Measurements from ENCODE around the gene RSL24D1.
"Not testable (repeated sequence)": the region's sequence is repeated elsewhere in the genome, so short reads cannot be mapped to it uniquely, and the experiment has no call there.

RSL24D1 gene

GRCh38 chr15:55204464-55204863 is 7.7 kb upstream of the RSL24D1 start:
- DNase-seq, result no peak

DNA sequence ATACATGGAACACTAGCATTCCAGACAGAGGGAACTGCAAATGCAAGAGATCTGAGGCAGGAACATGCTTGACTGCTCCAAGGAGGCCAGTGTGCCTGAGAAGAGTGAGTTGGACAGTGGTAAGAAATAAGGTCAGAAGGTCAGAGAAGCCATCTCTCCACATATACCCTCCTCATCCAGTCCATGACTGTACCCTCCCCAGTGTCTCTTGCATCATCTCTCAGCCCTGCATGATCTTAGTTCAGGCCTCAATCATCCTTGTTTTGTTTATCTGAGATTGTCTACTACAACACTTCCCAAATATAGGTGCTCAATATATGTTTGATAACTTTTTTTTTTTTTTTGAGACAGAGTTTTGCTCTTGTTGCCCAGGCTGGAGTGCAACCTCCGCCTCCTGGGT is 5.5 kb upstream of the RSL24D1 start:
- DNase-seq, result no peak

- DNase-seq, result no peak
These were observed 2.0 kb upstream of the RSL24D1 start for GRCh38 chr15:55198706-55199105.

DNA sequence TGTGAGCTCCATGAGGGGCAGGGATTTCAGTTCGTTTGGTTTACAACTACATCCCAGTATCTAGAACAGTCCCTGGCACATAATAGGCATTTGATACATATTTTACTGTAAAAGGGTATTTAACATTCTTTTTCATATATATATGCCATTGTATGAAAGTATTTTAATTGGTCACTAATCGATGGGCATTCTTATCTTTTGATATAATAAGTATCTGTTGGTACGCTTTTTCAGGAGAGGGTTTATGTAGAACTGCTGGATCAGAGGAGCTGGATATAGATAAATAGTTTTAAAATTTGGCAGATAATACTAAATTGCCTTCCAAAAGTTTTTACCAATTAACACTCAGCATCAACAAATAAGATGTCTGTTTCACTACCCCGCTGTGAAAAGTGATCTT is 978 bp upstream of the RSL24D1 start:
- DNase-seq, result no peak

DNA sequence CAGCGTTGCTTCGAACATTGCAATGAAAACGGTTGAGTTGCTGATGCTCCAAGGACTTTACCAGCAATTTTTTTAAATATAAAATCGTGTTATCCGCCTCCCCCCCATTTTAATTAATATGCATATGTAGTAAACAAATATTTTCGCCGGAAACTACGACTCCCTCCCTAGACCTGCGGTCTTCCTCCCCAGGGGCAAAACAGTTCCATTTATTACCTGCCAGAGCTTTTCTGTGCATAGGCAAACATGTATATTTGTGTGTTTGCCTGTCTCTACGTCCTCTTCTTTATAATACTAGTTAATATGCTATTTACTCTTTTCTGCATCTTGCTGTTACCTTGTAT is 593 bp upstream of the RSL24D1 start:
- peak in 1 of 2 experiments; percentile 42 for DNase-seq

DNA sequence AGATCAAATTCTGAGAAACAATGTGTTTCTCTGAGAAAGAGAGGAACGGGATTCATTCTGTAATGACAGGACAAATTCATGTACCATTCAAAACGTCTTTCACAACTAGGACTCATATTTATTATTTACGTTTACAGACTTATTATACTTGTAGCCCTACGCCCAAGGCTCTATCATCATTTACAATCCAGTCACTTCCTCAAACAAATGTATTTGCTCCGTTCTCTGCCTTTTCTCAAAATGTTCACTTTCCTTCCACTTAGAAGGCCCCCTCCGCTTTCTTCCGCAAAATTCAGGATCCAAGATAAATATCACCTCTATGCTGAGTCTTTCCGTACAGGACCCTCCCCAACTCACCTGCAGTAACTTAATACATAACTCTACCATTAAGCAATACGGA is 745 bp downstream of the RSL24D1 start:
- peak; percentile 42 to 49 for DNase-seq

- peak; percentile 29 to 50 for DNase-seq
These were observed 2.5 kb downstream of the RSL24D1 start for GRCh38 chr15:55194256-55194655.

DNA sequence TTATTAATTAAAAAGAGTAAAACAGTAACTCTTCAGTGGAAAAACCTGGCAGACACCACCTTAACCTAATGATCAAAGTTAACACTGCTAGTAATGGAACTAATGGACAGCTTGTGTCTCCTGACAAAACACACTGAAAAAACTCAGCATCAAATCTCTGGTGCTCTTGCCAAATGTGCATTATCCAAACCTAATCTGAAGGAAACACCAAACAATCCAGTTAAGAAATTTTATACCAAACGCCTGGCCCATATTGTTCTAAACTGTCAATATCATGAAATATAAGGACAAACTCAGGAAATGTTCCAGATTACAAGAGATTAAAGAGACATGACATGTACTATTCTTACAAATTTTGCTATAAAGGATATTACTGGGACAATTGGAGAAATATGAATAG is 10.4 kb downstream of the RSL24D1 start:
- DNase-seq, result no peak

DNA sequence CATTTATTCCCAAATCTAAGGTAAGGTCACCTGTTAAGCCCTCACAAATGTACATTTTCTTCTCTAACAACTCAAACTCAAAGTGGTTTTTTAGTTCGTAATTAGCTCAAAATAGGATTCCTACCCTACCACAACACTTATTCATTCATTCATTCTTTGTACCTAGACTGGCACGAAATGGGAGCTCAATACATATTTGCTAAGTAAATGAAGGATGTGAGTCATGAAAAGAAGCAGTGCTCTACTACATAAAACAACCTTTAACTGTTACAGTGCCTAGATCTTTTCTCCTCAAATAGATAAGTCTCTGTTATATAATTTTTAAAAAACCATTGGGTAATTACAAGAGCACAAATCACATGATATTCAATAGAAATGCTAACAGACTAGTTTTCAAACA is 13.1 kb downstream of the RSL24D1 start:
- DNase-seq, result no peak

DNA sequence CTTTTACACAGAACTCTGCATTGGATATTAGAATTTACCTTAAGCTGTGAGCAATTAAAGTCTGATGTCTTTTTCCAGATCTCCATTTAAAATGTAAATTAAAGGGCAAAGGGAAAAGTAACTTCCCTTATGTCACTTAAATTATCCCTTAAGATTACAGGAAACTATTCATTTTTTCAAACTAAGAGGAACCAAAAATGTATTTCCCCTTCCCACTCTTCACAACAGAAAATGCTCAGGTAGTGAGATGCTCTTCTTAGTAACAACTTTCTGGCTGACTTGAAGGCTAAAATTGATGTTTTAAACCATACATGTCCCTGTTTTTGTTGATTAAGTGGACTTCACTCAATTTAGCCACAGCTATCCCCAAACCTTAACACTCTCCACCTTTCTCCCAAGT is 17.6 kb downstream of the RSL24D1 start:
- DNase-seq, result peak in 1 of 2 experiments; percentile 17

- DNase-seq, result no peak
These were observed 26.4 kb downstream of the RSL24D1 start for GRCh38 chr15:55170361-55170760.

DNA sequence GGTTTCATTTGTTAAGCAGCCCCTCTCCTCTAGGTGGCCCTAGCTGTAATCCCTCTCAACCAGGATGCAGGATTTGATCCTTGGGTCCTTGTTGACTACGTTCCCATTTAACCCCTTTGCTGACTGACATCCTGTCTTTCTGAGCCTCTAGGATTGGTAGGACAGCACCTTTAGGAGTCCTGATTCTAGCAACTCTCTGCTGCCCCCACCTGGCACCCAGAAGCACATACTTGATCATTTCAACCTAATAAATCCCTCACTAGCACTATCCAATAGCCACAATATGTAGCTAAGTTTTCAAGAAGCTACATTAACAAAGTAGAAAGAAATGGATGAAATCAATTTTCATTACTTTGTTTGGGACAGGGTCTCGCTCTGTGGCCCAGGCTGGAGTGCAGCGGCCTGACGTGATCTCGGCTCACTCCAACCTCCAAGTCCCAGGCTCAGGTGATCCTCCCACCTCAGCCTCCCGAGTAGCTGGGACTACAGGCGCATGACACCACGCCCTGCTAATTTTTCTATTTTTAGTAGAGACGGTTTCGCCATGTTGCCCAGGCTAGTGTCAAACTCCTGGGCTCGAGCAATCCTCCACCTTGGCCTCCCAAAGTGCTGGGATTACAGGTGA is 28.3 kb downstream of the RSL24D1 start:
- peak; percentile 78 to 85 for DNase-seq

DNA sequence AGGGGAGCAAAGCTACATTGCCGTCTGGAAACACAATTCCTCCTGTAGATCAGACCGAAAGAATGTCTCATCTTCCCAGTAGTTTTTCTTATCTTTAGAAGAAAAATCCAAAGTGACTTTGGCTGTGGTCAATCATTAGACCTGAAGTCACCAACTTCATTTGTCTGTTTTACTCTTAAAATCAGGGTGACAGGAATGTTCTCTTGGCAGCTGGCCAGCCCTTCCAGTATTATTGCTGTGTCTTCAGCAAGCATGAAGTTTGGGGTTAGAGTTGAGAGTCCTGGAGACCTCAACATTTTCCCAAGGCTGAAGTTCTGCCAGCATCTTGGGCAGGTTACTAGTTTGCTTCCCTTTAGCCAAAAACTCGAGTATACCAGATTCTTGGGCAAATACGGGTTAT is 32.5 kb downstream of the RSL24D1 start:
- no peak for DNase-seq

- no peak for DNase-seq
These were observed 45.1 kb downstream of the RSL24D1 start for GRCh38 chr15:55151631-55152030.

- not testable (repeated sequence) for DNase-seq
These were observed 53.6 kb downstream of the RSL24D1 start for GRCh38 chr15:55143132-55143531.

DNA sequence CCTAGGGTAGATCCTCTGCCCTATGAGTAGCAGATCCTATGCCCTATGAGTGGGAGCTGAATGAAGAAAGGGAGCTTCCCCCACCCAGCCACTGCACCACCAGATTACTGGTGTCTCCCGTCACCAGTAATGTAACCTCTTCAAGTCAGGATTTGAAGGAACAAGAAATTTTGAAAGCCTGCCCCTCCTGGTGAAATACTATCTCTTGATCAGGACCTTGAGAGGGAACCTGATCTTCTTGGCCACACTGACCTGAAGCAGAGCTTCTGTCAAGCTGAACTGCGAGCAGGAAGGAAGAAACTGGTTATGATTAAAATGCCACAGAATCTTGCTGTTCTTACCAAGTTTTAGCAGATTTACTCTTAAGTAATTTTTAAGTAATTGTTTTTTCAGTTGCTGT is 62.8 kb downstream of the RSL24D1 start:
- no peak for DNase-seq

DNA sequence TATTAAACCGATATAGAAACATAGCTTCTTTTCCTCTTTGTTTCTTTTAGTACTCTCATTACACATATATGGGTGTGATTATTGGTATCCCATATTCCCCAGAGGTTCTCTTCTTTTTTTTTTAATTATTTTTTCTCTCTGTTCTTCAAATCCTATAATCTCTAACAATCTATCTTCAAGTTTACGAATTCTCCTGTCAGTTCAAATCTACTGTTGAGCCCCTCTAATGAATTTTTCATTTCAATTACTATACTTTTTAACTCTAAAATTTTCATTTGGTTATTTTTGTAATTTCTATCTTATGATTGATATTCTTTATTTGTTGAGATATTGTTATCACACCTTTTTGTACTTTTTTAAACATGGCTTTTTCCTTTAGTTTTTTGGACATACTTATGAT is 64.1 kb downstream of the RSL24D1 start:
- DNase-seq, result no peak

All from Kasumi-1 (cell line).